ENCODE results near the gene THOC1. TPM values are rescaled to one million over a fixed set of nuclear protein-coding genes. Genes with fewer than 3 reads are reported as not detected.
"Not testable (repeated sequence)": the region's sequence is repeated elsewhere in the genome, so short reads cannot be mapped to it uniquely, and the experiment has no call there.

THOC1 gene, protein sequence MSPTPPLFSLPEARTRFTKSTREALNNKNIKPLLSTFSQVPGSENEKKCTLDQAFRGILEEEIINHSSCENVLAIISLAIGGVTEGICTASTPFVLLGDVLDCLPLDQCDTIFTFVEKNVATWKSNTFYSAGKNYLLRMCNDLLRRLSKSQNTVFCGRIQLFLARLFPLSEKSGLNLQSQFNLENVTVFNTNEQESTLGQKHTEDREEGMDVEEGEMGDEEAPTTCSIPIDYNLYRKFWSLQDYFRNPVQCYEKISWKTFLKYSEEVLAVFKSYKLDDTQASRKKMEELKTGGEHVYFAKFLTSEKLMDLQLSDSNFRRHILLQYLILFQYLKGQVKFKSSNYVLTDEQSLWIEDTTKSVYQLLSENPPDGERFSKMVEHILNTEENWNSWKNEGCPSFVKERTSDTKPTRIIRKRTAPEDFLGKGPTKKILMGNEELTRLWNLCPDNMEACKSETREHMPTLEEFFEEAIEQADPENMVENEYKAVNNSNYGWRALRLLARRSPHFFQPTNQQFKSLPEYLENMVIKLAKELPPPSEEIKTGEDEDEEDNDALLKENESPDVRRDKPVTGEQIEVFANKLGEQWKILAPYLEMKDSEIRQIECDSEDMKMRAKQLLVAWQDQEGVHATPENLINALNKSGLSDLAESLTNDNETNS
- 10 to 100 TPM; 51.5 to 54.6 (median 51.6) TPM for total RNA-seq

DNA sequence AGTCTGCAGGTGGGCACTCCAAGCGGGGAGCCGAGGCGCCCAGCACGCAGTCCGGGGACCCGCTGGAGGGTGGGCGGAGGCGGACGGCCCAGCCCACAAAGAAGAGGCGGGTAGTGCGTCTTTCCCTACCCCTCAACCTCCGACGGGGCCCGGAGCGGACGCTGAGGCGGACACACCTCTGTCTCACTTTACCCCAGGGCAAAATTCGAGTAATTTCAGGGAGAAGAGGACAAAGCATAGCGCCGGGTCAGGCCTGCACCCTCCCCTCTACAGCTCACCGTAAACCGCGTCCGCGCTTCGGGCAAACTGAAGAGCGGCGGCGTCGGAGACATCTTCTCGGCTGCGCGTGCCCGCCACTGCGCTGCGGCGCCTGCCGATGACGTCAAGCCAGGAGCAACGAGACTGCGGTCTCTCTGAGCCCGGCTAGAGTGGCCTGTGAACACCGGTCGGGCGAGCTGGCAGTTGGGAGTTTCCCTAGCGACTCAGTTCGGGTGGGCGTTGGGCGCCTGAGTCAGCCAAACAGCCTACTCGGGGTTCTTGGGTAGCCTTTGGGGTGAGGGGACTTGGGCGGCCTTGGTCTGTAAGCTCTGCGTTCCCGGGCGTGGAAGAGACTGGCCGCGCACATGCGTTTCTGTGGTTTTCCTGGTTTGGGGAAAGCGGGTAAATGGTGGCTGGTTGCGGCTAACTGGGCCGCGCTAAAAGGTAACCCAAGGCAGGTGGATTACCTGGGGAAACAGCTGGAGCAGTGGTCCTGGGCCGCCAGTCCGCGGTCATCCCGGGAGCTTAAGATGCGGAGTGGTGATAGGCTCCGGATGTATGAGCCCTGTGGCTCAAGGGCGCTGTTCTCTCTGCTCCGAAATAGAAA, at the start of gene THOC1:
Gene THOC1, minus strand, starts transcription at position 360 of the 865 bp plus-strand sequence. Its CDS starts 28 bp downstream, at position 332.
- ATAC-seq (peak; percentile 94 to 95), DNase-seq (peak; percentile 97)
- Mint-ChIP-seq H3K4me1 (ENCODE audit: low read depth) (peaks cover 27% of the 10 kb centered on the region), H3K27me3 (ENCODE audit: low read depth) (no peaks in the 10 kb centered on the region), H3K4me3 (peak within 1 kb of the TSS; percentile 97), H3K36me3 (ENCODE audit: insufficient read depth) (peaks cover 15% of the 10 kb centered on the region), H3K9me3 (no peaks in the 10 kb centered on the region)

DNA sequence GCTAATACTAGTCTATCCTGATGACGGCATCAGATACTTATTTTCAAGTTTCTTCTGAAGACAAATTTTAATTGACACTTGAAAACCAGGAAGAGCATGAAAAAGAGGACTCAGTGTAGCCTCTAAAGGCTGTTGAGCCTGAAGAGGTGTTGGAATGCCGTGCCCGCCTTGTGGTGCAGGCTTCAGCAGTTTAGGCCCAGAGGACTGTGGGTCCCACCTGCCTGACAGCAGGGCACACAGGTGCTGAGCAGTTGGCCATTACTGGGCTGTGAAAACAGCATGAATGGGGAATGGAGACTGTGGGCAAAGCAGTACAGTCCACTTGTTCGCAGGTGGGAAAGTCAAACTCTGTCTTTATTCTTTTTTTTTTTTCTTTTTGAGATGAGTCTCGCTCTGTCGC, 49.8 kb upstream of the THOC1 start:
- peaks cover 6% of the 10 kb centered on the region for H3K4me1 Mint-ChIP-seq (ENCODE audit: low read depth)
- H3K27me3 Mint-ChIP-seq (ENCODE audit: low read depth): peaks cover 3% of the 10 kb centered on the region
- ATAC-seq (no peak), DNase-seq (no peak)
- H3K9me3 Mint-ChIP-seq: no peaks in the 10 kb centered on the region
- H3K4me3 Mint-ChIP-seq: no peak overlapping the region
- no peaks in the 10 kb centered on the region for H3K36me3 Mint-ChIP-seq (ENCODE audit: insufficient read depth)

DNA sequence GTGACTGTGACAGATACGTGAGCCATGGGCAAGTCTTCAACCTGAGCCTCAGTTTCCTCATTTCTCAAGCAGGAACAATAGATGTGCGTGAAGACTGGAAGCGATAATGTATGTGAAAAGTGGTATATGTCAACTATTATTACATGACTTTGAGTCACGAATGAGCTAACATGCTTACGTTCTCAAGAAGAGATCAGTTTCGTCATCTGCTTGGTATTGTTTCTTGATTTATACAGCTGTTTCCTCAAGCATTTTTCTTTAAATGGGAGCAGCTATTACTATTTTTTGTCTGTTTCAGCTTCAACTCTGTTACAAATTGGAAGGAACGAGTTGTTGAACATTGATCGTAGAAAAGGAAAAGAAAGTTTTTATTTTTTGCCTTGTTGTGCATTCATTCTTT, 48.5 kb upstream of the THOC1 start:
- ATAC-seq: no peak
- no peak overlapping the region for H3K4me3 Mint-ChIP-seq
- H3K36me3 Mint-ChIP-seq (ENCODE audit: insufficient read depth): no peaks in the 10 kb centered on the region

DNA sequence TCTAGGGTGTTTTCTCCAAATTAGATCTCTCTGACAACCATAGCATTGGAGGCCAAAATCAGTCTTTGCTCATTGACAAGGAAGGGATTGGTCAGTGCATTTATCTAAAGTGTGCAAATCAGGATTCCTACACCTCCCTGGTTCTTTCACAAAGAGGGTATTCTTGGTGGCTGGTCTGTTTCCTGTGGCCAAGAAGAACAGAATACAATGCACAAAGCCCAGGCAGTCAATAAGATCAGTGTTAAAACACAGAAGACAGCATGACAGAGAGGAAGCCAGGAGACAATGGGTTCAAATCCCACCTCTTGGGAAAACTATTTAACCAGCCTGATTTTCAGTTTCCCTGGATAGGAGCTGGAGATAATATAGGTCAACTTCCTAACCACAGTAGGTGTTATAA, 46.1 kb upstream of the THOC1 start:
- Mint-ChIP-seq H3K4me3 (no peak overlapping the region), H3K36me3 (ENCODE audit: insufficient read depth) (no peaks in the 10 kb centered on the region), H3K4me1 (ENCODE audit: low read depth) (no peaks in the 10 kb centered on the region), H3K9me3 (no peaks in the 10 kb centered on the region), H3K27me3 (ENCODE audit: low read depth) (no peaks in the 10 kb centered on the region)
- DNase-seq (no peak), ATAC-seq (no peak)

More for the DNA sequence above, 48.5 kb upstream of the THOC1 start:
- H3K9me3 Mint-ChIP-seq: no peaks in the 10 kb centered on the region
- H3K4me1 Mint-ChIP-seq (ENCODE audit: low read depth): no peaks in the 10 kb centered on the region
- DNase-seq: no peak
- peaks cover 2% of the 10 kb centered on the region for H3K27me3 Mint-ChIP-seq (ENCODE audit: low read depth)

DNA sequence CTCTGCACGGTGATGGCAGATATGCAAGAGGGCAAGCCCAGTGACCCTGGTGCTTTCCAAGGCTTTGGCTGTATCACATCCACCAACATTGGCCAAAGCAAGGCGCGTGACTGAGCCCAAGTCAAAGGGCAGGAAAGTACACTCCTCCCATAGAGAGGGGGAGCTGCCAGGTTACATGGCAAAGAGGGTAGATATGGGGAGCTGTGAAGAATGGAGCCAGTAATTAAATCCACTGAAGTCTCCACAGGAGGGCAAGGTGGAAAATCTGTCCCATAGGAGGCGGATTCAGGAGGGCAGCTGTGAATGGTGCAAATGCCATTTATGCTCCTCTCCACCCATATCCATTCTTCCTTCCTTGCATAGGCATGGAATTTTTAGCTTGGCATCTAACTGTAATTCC, 44.6 kb upstream of the THOC1 start:
- Mint-ChIP-seq H3K4me3 (no peak overlapping the region), H3K36me3 (ENCODE audit: insufficient read depth) (no peaks in the 10 kb centered on the region), H3K9me3 (no peaks in the 10 kb centered on the region), H3K4me1 (ENCODE audit: low read depth) (no peaks in the 10 kb centered on the region), H3K27me3 (ENCODE audit: low read depth) (peaks cover 3% of the 10 kb centered on the region)
- DNase-seq (no peak), ATAC-seq (no peak)

DNA sequence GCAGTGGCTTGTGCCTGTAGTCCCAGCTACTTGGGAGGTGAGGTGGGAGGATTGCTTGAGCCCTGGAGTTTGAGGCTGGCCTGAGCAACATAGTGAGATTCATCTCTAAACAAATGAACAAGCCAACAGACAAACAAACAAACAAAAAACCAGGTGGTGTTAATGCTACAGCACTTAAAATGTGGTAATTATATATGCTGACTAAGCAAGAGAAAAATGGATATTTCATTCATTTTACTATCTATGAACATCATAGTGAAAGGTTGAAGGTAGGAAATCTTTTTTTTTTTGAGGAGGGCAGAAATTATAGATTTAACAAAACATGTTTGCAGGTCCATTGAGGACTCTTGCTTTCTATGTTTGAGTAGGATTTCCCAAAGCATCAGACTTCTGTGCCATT, 42.2 kb upstream of the THOC1 start:
- no peak for DNase-seq
- Mint-ChIP-seq H3K4me1 (ENCODE audit: low read depth) (no peaks in the 10 kb centered on the region), H3K27me3 (ENCODE audit: low read depth) (peaks cover 8% of the 10 kb centered on the region), H3K36me3 (ENCODE audit: insufficient read depth) (no peaks in the 10 kb centered on the region), H3K4me3 (no peak overlapping the region), H3K9me3 (no peaks in the 10 kb centered on the region)
- no peak for ATAC-seq

DNA sequence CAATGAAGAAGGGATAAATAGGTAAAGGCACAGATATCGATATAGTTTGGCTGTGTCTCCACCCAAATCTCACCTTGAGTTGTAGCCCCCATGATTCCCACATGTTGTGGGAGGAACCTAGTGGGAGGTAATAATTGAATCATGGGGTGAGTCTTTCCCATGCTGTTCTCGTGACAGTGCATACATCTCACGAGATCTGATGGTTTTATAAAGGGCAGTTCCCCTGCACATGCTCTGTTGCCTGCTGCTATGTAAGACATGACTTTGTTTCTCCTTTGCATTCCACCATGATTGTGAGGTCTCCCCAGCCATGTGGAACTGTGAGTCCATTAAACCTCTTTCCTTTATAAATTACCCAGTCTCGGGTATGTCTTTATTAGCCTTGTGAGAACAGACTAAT, 40.2 kb upstream of the THOC1 start:
- peaks cover 11% of the 10 kb centered on the region for H3K27me3 Mint-ChIP-seq (ENCODE audit: low read depth)
- not testable (repeated sequence) for ATAC-seq; H3K9me3 Mint-ChIP-seq; DNase-seq; H3K36me3 Mint-ChIP-seq (ENCODE audit: insufficient read depth); H3K4me1 Mint-ChIP-seq (ENCODE audit: low read depth); H3K4me3 Mint-ChIP-seq

DNA sequence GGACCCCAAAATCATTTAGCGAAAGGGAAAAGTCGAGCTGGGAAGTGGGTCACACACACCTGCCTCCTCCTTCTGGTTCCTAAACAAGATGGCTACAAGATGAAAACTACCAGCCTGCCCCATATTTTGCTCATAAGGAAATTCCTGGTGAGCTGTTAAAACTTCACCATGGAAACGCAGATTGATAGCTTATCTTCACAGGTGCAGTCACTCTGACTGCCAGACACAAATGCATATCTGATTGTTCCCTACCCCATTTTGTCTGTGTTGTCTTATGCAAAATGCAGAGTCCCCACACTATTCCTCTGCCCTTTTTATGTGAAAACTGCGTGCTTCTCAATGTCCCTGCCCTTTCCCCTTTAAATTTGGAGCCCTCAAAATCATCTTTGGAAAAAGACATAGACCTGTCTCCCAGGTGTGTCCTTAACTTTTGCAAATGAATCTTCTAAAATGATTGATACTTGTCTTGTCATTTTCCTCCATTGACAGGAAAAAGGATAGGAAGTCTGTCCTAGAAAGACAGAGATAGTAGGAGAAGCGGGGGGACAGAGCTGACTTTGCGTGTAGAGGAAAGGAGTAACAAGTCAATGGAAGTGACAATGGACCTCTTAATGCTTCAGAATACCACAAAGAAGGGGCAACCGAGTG, 38.9 kb upstream of the THOC1 start:
- Mint-ChIP-seq H3K4me3 (no peak overlapping the region), H3K27me3 (ENCODE audit: low read depth) (peaks cover 11% of the 10 kb centered on the region)
- no peak for ATAC-seq

DNA sequence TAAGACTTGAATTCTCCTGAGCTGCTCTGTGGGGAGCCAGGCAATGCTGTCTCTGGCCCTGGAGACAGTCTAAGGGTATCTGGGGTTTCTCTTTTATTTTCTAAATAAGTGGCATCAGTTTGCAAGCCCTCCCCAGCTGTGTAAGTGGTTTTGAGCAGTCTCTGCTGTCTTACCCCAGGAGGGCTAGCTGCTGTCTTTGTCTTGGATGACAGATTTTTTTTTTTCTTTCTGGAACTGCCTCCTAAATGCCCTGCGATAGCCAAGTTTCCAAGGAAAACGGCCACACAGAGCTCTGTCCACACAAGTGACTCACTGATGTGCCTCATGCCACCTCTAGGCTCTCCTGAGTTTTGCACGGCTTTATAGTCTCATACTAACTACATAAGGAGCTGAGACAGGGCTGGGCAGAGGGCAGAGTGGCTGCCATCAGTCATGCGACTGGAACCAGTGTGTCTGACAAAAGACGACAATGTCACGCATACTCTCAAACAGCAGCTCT, 37.2 kb upstream of the THOC1 start:
- peaks cover 11% of the 10 kb centered on the region for H3K27me3 Mint-ChIP-seq (ENCODE audit: low read depth)
- no peaks in the 10 kb centered on the region for H3K4me1 Mint-ChIP-seq (ENCODE audit: low read depth)
- H3K9me3 Mint-ChIP-seq: peaks cover 4% of the 10 kb centered on the region
- ATAC-seq: no peak
- no peaks in the 10 kb centered on the region for H3K36me3 Mint-ChIP-seq (ENCODE audit: insufficient read depth)
- DNase-seq: no peak
- H3K4me3 Mint-ChIP-seq: no peak overlapping the region

More for the DNA sequence above, 38.9 kb upstream of the THOC1 start:
- H3K9me3 Mint-ChIP-seq: no peaks in the 10 kb centered on the region
- H3K36me3 Mint-ChIP-seq (ENCODE audit: insufficient read depth): no peaks in the 10 kb centered on the region
- no peak for DNase-seq
- no peaks in the 10 kb centered on the region for H3K4me1 Mint-ChIP-seq (ENCODE audit: low read depth)

DNA sequence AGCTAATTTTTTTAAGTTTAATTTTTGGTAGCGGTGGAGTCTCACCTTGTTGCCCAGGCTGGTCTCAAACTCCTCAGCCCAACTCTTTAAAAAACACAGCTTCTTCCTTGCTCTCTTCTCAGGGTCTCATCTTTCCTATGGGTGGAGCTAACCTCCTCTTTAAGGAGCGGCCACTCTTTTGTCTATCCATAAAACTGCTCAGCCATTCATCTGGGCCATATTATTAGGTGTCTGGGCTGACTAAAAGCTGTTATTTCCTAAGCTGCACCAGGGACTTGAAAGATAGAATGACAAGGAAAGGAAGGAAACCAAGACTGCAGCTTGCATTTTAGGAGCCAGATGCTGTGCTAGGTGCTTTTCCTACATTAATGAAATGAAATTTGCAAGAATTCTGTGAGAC, 35.8 kb upstream of the THOC1 start:
- peaks cover 4% of the 10 kb centered on the region for H3K9me3 Mint-ChIP-seq
- no peak overlapping the region for H3K4me3 Mint-ChIP-seq
- H3K4me1 Mint-ChIP-seq (ENCODE audit: low read depth): no peaks in the 10 kb centered on the region
- H3K36me3 Mint-ChIP-seq (ENCODE audit: insufficient read depth): no peaks in the 10 kb centered on the region
- peaks cover 11% of the 10 kb centered on the region for H3K27me3 Mint-ChIP-seq (ENCODE audit: low read depth)
- DNase-seq (no peak), ATAC-seq (no peak)

DNA sequence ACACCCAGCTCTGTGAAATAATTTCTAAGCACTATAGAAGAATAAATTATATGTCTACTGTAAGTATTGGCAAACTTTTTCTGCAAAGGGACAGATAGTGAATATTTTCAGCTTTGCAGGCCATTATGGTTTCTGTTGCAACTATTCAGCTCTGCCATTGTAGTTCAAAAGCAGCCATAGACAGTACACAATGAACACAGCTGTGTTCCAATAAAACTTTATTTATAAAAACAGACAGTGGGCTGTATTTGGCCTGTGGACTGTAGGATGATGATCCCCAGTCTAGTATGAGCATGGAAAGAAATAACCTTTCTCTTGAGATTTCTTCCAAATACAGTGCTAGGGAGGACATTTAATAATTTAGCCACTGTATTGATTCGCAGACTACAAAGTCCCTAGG, 35.2 kb upstream of the THOC1 start:
- DNase-seq: no peak
- H3K4me3 Mint-ChIP-seq: no peak overlapping the region
- no peak for ATAC-seq

DNA sequence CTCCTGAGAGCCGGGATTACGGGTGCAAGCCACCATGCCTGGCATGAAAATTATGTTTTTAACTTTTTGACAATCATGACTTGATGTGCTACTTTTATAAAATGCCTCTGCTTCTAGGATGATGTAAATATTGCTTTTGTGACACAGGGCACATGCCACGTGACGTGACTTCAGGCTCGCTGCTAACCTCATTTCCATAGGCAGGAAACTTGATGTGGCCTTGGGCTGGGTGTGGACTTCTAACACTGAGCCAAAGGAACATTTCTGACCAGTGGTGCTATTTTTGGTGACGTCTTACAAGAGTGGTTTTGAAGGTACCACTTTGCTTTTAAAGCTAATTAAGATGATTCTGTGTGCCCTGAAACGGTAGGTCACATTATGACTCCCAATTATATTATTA, 34.2 kb upstream of the THOC1 start:
- Mint-ChIP-seq H3K27me3 (ENCODE audit: low read depth) (peaks cover 8% of the 10 kb centered on the region), H3K9me3 (peaks cover 4% of the 10 kb centered on the region), H3K4me3 (no peak overlapping the region), H3K36me3 (ENCODE audit: insufficient read depth) (no peaks in the 10 kb centered on the region), H3K4me1 (ENCODE audit: low read depth) (no peaks in the 10 kb centered on the region)
- no peak for DNase-seq
- ATAC-seq: no peak

More for the DNA sequence above, 35.2 kb upstream of the THOC1 start:
- H3K9me3 Mint-ChIP-seq: peaks cover 4% of the 10 kb centered on the region
- no peaks in the 10 kb centered on the region for H3K36me3 Mint-ChIP-seq (ENCODE audit: insufficient read depth)
- no peaks in the 10 kb centered on the region for H3K4me1 Mint-ChIP-seq (ENCODE audit: low read depth)
- peaks cover 8% of the 10 kb centered on the region for H3K27me3 Mint-ChIP-seq (ENCODE audit: low read depth)

DNA sequence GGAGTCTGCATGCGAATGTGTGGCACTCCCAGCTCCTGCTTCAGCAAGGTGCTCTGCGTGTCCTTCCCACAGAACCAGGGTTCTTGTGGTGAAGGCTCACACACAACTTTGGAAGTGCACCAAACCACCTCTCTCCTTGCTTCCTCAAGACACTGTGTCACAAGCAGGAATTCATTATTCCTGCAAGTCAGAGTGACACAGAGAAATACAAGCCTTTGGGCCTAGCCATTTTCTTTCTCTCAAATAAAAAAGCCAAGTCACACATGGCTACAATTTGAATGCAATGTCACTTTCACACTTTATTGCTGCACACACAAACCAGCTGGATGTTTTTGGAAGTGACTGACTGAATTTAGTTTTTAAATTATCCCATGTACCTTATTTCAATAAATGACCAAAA, 30.1 kb upstream of the THOC1 start:
- Mint-ChIP-seq H3K9me3 (peaks cover 4% of the 10 kb centered on the region), H3K4me3 (no peak overlapping the region), H3K27me3 (ENCODE audit: low read depth) (no peaks in the 10 kb centered on the region), H3K36me3 (ENCODE audit: insufficient read depth) (no peaks in the 10 kb centered on the region), H3K4me1 (ENCODE audit: low read depth) (no peaks in the 10 kb centered on the region)
- DNase-seq (no peak), ATAC-seq (no peak)
